NCI-H82 treated with DMSO at 0.1 percent for 48 hours (cell line): ENCODE measurements around the gene PIP.
"Not testable (repeated sequence)": the region's sequence is repeated elsewhere in the genome, so short reads cannot be mapped to it uniquely, and the experiment has no call there.

ENCODE experiments used
- DNase-seq: peaks from one replicate; lab custom pipeline; 2025; ENCODE audit not compliant: unreplicated experiment; lab: John Stamatoyannopoulos, UW

The PIP gene

GRCh38 chr7:143131781-143132180 lies at the start of gene PIP:
TSS of gene PIP (plus strand) at chr7:143132077. CDS start at chr7:143132117, 40 bp downstream.
- no peak for DNase-seq

- DNase-seq, result no peak
Observed at GRCh38 chr7:143085109-143085508, 46.8 kb upstream of the PIP start.

GRCh38 chr7:143085610-143086009 lies 46.3 kb upstream of the PIP start:
- DNase-seq, result not testable (repeated sequence)

GRCh38 chr7:143088549-143089231 lies 43.2 kb upstream of the PIP start:
- DNase-seq, result not testable (repeated sequence)

- DNase-seq, result no peak
Observed at GRCh38 chr7:143096146-143096545, 35.7 kb upstream of the PIP start.

GRCh38 chr7:143099579-143099978 lies 32.3 kb upstream of the PIP start:
- not testable (repeated sequence) for DNase-seq

- DNase-seq, result no peak
Observed at GRCh38 chr7:143104759-143105158, 27.1 kb upstream of the PIP start.

GRCh38 chr7:143108019-143108418 lies 23.9 kb upstream of the PIP start:
- DNase-seq, result not testable (repeated sequence)

- no peak for DNase-seq
Observed at GRCh38 chr7:143117395-143117794, 14.5 kb upstream of the PIP start.

GRCh38 chr7:143120691-143121405 lies 11.0 kb upstream of the PIP start:
- no peak for DNase-seq

GRCh38 chr7:143123326-143123725 lies 8.6 kb upstream of the PIP start:
- DNase-seq, result not testable (repeated sequence)

GRCh38 chr7:143126146-143126545 lies 5.7 kb upstream of the PIP start:
- DNase-seq, result no peak

- no peak for DNase-seq
Observed at GRCh38 chr7:143129051-143129450, 2.8 kb upstream of the PIP start.

- no peak for DNase-seq
Observed at GRCh38 chr7:143129477-143129876, 2.4 kb upstream of the PIP start.

- DNase-seq, result no peak
Observed at GRCh38 chr7:143130541-143130940, 1.3 kb upstream of the PIP start.

GRCh38 chr7:143147070-143147469 lies 15.2 kb downstream of the PIP start:
- no peak for DNase-seq

- no peak for DNase-seq
Observed at GRCh38 chr7:143148050-143148449, 16.2 kb downstream of the PIP start.

GRCh38 chr7:143148651-143149050 lies 16.8 kb downstream of the PIP start:
- no peak for DNase-seq

GRCh38 chr7:143150696-143151095 lies 18.8 kb downstream of the PIP start:
- DNase-seq, result not testable (repeated sequence)

- DNase-seq, result not testable (repeated sequence)
Observed at GRCh38 chr7:143158617-143159016, 26.7 kb downstream of the PIP start.

GRCh38 chr7:143171697-143172096 lies 39.8 kb downstream of the PIP start:
- DNase-seq, result no peak

GRCh38 chr7:143172354-143172753 lies 40.5 kb downstream of the PIP start:
- DNase-seq, result no peak

GRCh38 chr7:143176128-143176527 lies 44.3 kb downstream of the PIP start:
- DNase-seq, result no peak
